ENCODE data around the gene MRPL49. TPM values are rescaled to one million over a fixed set of nuclear protein-coding genes. Genes with fewer than 3 reads are reported as not detected.
A peak's percentile ranks its signal among the peaks of the same experiment; 100 is the strongest.
"Not testable (repeated sequence)": the region's sequence is repeated elsewhere in the genome, so short reads cannot be mapped to it uniquely, and the experiment has no call there.

MRPL49 gene
- total RNA-seq, 1 experiment from 2014 or later = 138 TPM

GRCh38 chr11:65117206-65118096, 4.7 kb upstream of the MRPL49 start, which contains the start of gene ZNHIT2:
ZNHIT2 (minus strand) TSS chr11:65117701; CDS start chr11:65117653, 48 bp downstream.
- Histone ChIP-seq H3K4me1 (replicated peaks) (peaks cover 25% of the 10 kb centered on the region), H3K4me3 (peak within 1 kb of the TSS; percentile 66), H3K27me3 (replicated peaks) (peaks cover 6% of the 10 kb centered on the region), H3K36me3 (peaks cover 67% of the 10 kb centered on the region), H3K9me3 (replicated peaks) (no peaks in the 10 kb centered on the region), H3K27ac (peak within 1 kb of the TSS; percentile 4)
- peak; percentile 100 for DNase-seq (ENCODE audit: low read depth in 1 of 2, low spot score in 2 of 2)

GRCh38 chr11:65118097-65118837, 3.9 kb upstream of the MRPL49 start:
- no peak overlapping the region for H3K27ac ChIP-seq
- H3K36me3 ChIP-seq = peaks cover 71% of the 10 kb centered on the region
- H3K4me1 ChIP-seq (replicated peaks) = peaks cover 23% of the 10 kb centered on the region
- no peak for DNase-seq (ENCODE audit: low read depth in 1 of 2, low spot score in 2 of 2)
- H3K27me3 ChIP-seq (replicated peaks) = no peaks in the 10 kb centered on the region
- H3K4me3 ChIP-seq = peak overlapping the region; percentile 66; the same call in 1 of the 2 replicates
- no peaks in the 10 kb centered on the region for H3K9me3 ChIP-seq (replicated peaks)

- not testable (repeated sequence) for DNase-seq (ENCODE audit: low read depth in 1 of 2, low spot score in 2 of 2); H3K27me3 ChIP-seq (replicated peaks); H3K9me3 ChIP-seq (replicated peaks); H3K27ac ChIP-seq; H3K4me3 ChIP-seq
- Histone ChIP-seq H3K36me3 (peaks cover 75% of the 10 kb centered on the region), H3K4me1 (replicated peaks) (peaks cover 23% of the 10 kb centered on the region)
Measured at GRCh38 chr11:65118891-65119669, 3.0 kb upstream of the MRPL49 start.

GRCh38 chr11:65119670-65119995, 2.5 kb upstream of the MRPL49 start:
- no peak overlapping the region for H3K27ac ChIP-seq
- H3K27me3 ChIP-seq (replicated peaks) = no peaks in the 10 kb centered on the region
- peaks cover 23% of the 10 kb centered on the region for H3K4me1 ChIP-seq (replicated peaks)
- DNase-seq (ENCODE audit: low read depth in 1 of 2, low spot score in 2 of 2) = no peak
- H3K4me3 ChIP-seq = no peak overlapping the region
- H3K9me3 ChIP-seq (replicated peaks) = no peaks in the 10 kb centered on the region
- peaks cover 81% of the 10 kb centered on the region for H3K36me3 ChIP-seq

- no peaks in the 10 kb centered on the region for H3K9me3 ChIP-seq (replicated peaks)
- no peak overlapping the region for H3K27ac ChIP-seq
- H3K4me3 ChIP-seq = peak overlapping the region; percentile 71
- peaks cover 23% of the 10 kb centered on the region for H3K4me1 ChIP-seq (replicated peaks)
- peaks cover 86% of the 10 kb centered on the region for H3K36me3 ChIP-seq
- no peak for DNase-seq (ENCODE audit: low read depth in 1 of 2, low spot score in 2 of 2)
- H3K27me3 ChIP-seq (replicated peaks) = no peaks in the 10 kb centered on the region
Measured at GRCh38 chr11:65120831-65121230, 1.3 kb upstream of the MRPL49 start.

- no peaks in the 10 kb centered on the region for H3K27me3 ChIP-seq (replicated peaks)
- H3K9me3 ChIP-seq (replicated peaks) = no peaks in the 10 kb centered on the region
- DNase-seq (ENCODE audit: low read depth in 1 of 2, low spot score in 2 of 2) = peak in 1 of 2 experiments; percentile 66
- H3K4me1 ChIP-seq (replicated peaks) = peaks cover 18% of the 10 kb centered on the region
- peaks cover 86% of the 10 kb centered on the region for H3K36me3 ChIP-seq
- H3K4me3 ChIP-seq = peak overlapping the region; percentile 71
- peak overlapping the region; percentile 49 for H3K27ac ChIP-seq
Measured at GRCh38 chr11:65121447-65121864, 665 bp upstream of the MRPL49 start.

- no peaks in the 10 kb centered on the region for H3K9me3 ChIP-seq (replicated peaks)
- peaks cover 89% of the 10 kb centered on the region for H3K36me3 ChIP-seq
- no peak overlapping the region for H3K27ac ChIP-seq
Measured at GRCh38 chr11:65124480-65125196, 2.5 kb downstream of the MRPL49 start.

GRCh38 chr11:65125197-65126056, 3.3 kb downstream of the MRPL49 start:
- Histone ChIP-seq H3K36me3 (peaks cover 88% of the 10 kb centered on the region), H3K27ac (no peak overlapping the region), H3K27me3 (replicated peaks) (no peaks in the 10 kb centered on the region), H3K9me3 (replicated peaks) (no peaks in the 10 kb centered on the region), H3K4me1 (replicated peaks) (peaks cover 12% of the 10 kb centered on the region), H3K4me3 (no peak overlapping the region)
- DNase-seq (ENCODE audit: low read depth in 1 of 2, low spot score in 2 of 2) = no peak

More at GRCh38 chr11:65124480-65125196, 2.5 kb downstream of the MRPL49 start:
- no peak for DNase-seq (ENCODE audit: low read depth in 1 of 2, low spot score in 2 of 2)
- Histone ChIP-seq H3K4me3 (no peak overlapping the region), H3K27me3 (replicated peaks) (no peaks in the 10 kb centered on the region), H3K4me1 (replicated peaks) (peaks cover 12% of the 10 kb centered on the region)

- peaks cover 86% of the 10 kb centered on the region for H3K36me3 ChIP-seq
- peak in 1 of 2 experiments; percentile 49 for DNase-seq (ENCODE audit: low read depth in 1 of 2, low spot score in 2 of 2)
Measured at GRCh38 chr11:65126624-65127274, 4.6 kb downstream of the MRPL49 start.

GRCh38 chr11:65127473-65128181, 5.5 kb downstream of the MRPL49 start:
- Histone ChIP-seq H3K36me3 (peaks cover 91% of the 10 kb centered on the region), H3K27me3 (replicated peaks) (no peaks in the 10 kb centered on the region), H3K4me3 (no peak overlapping the region), H3K4me1 (replicated peaks) (peaks cover 5% of the 10 kb centered on the region), H3K9me3 (replicated peaks) (no peaks in the 10 kb centered on the region), H3K27ac (no peak overlapping the region)
- DNase-seq (ENCODE audit: low read depth in 1 of 2, low spot score in 2 of 2) = no peak

More at GRCh38 chr11:65126624-65127274, 4.6 kb downstream of the MRPL49 start:
- Histone ChIP-seq H3K4me1 (replicated peaks) (peaks cover 5% of the 10 kb centered on the region), H3K27ac (no peak overlapping the region), H3K4me3 (no peak overlapping the region), H3K9me3 (replicated peaks) (no peaks in the 10 kb centered on the region), H3K27me3 (replicated peaks) (no peaks in the 10 kb centered on the region)
